HG02798 (cell line): Measurements from ENCODE around the gene KDM4C.

Source experiments
- ATAC-seq: cut with Tn5 transposase; IDR thresholded peaks from one replicate; pipeline ENCODE4 v1.9.1; 2021; ENCODE audit warnings: mild to moderate bottlenecking; ENCODE audit not compliant: unreplicated experiment, poor library complexity

The KDM4C gene

DNA sequence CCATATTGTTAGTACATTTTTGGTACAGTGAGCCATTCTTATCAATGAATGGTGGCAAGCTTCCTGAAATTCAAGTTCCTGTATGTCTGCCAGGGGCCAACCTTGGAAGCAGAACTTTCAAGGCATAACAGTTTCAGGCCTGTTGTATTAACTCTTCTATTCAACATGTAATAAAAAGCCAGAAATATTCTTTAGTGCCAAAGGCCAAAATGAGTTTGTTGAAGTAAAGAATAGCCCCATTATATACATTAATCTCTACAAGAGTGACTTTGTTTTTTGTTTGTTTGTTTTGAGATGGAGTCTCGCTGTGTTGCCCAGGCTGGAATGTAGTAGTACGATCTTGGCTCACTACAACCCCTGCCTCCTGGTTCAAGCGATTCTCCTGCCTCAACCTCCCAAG is 321.3 kb downstream of the KDM4C start:
- no peak for ATAC-seq

DNA sequence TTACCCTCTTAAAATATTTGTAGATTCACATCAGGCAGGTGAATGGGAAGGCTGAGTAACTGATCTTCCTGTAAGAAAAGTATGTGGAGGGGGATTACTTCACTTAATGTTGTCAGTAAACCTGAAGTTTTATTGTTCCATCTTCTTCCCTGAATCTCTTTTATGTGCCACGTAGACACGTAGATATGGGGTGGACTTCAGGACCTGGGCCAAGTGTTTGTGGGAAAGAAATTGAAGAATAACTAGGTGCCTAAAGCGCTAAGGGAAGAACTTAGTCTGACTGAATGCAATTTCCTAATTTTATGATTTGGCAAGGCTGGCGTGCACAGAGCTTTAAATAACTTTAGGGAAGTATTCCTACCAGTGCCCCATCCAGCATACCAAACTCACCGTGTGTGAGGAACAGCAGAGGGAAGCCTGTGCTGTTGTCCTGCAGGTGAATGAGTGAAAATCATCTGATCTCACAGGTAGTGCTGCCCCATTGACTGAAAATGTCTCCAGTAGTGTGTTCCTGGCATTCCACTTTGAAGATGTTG is 323.4 kb downstream of the KDM4C start:
- ATAC-seq = no peak

DNA sequence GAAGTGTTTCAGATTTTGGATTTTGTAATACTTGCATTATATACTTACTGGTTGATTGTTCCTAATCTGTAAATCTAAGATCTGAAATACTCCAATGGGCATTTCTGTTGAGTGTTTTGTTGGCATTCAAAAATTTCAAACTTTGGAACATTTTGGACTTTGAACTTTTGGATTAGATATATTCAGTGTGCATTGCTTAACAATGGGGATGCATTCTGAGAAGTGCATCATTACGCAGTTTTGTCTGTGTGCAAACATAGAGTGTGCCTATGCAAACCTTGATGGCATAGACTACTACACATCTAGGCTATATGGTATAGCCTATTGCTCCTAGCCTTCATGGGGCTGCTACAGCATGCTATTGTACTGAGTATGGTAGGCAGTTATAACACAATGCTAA is 325.4 kb downstream of the KDM4C start:
- ATAC-seq = no peak

DNA sequence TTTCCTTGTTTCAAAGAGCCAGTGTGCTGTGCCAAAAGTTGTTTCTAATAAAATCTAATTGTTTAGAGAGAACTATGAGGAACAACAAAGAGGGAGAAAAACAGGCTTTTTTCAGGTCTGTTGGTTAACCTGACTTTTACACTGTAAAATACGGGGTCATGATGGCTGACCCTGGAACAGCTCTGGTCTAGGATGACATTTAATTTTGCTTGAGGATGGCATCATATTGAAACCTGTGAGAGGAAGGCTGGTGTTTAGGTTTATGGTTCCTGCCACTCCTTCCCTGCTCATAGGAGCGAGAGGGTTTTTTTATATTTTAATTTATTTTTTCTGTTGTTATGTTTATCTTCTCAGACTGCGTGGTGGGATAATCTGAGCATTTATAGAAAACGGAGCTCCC is 327.6 kb downstream of the KDM4C start:
- no peak for ATAC-seq

DNA sequence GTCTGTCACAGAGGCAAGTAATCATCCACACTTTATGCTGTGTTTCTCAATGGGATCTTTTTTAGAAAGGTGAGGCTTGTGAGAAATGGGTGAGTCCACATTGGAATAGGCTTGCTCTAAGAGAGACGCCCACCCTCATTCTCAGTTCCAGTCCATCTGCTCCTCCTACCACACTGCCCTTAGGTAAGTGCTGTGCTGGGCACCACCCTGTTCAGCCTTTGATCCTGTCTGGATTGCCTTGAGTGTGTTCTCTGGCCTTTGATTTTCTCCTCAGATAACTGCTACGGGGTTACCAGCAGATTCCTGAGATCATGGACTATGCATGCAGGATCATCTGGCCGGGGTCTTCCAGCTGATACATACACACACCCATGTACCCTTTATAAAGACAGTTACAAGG is 328.6 kb downstream of the KDM4C start:
- no peak for ATAC-seq

DNA sequence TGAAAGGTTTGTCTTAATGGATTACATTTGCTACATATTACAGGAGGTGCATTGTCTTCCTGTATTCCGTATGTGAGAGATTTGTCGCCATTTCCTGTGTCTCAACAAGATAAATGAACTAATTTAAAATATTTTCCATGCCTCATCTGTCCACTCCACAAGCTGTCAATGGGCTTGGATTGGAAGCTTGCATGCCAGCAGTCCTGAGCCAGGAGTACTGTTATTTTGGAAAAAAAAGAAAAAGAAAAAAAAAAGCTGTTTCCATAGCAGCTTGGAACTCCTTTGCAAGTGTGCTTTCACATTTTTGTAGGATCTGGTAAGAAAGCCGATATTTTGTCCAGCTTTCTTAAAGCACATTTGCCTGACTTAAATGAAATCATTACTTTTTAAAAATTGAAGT is 330.8 kb downstream of the KDM4C start:
- no peak for ATAC-seq

DNA sequence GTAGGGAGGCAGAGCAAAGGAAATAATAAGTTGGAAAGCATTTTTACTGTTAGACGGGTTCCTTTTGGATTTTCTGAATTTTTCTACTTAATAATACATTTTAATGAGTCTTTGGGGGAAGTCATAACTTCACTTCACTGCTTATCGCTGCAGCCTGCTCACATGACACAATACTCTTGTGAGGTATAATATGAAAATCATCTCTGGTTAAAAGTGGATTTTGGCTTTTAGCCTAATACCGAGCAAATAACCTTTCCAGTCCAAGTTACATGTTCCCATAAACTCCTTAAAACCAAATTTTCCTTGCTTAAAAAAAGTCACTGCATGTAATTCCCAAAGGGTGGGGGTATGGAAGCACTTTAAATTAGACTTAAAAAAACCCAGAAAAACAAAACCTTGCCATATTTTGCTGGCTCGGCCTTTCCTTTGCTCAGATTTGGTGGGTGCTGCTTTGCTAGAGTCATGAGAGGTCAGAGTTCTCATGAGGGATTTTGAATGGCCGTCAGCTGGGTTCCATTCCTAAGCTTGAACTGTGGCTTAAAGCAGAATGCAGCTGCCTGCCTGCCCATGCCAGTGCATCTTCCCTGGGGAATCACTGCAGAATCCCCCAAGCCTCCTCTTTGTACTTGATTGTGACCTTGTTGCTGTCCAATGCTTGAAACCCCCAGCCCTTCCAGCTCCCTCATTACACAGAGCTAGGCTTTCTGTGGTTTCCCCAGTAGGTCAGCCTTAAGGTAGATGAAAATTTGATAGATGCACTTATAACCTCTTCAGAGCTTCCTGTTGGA is 331.8 kb downstream of the KDM4C start:
- ATAC-seq = no peak

DNA sequence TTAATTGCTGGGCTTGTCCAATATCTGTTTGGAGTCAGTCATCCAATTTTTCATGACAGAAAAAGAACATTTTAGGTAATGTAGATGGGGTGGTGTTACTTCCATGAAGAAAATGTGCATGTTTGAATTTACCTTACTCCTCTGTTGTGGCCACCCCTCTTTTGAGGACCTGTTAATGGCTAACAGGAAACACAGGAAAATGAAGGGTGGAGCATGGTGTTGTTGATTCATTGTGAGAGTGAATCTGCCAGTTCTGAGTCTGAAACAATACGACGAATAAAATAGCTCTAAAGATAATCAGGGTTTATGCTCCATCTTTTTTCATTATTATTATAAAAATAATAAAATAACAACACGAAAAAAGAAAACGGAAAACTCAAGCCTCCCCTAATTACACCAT is 335.3 kb downstream of the KDM4C start:
- ATAC-seq = no peak

DNA sequence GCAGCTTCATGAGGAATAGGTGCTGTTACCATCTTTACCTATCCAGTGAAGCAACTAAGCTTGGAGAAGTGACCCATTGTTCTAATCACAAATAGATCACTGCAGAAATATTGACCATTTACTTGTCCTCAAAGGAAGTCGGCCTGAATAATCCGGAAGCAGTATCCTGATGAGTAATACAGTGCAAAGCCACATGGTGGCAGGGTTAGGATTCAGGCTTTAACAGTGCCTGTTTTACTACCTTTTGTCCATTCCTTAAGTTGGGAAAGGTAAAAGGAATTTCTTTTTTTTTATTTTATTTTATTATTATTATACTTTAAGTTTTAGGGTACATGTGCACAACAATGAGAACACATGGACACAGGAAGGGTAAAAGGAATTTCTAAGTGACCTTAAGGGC is 336.3 kb downstream of the KDM4C start:
- no peak for ATAC-seq

DNA sequence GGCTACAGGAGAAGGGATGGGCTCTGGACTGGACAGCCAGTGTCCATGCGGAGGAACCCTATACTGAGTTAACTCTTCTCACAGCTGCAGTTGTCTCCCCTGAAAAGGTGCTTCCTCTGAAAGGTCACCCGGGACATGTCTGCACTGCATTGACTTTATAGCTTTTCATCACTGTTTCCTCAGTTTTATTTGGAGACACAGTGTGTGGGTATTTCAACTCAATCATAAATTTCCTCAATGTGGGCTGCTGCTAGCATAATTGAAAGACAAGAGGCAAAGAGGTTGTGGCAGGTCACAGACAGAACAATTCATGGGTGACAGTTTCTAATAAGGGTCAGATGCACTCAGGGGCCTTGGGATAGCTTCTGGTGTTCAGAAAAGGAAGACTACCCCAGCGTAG is 336.8 kb downstream of the KDM4C start:
- no peak for ATAC-seq

DNA sequence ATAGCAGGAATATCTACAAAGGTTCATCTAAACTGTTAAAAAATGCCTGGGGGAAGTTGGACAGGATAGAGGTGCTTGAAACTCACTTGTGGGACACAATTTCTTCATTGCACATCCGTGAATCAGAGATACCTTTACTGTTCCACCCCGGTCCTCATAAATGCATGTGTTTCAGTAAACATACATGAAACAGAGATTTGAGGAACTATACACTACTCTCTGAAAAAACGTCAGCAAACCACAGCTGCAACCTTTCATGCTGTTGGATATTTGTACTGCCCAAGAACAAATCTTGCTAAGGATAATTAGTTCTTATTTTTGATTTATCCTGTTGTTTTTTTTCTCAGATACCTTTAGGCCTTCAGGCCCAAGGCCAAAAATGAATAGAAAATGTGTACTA is 337.3 kb downstream of the KDM4C start:
- ATAC-seq = no peak

DNA sequence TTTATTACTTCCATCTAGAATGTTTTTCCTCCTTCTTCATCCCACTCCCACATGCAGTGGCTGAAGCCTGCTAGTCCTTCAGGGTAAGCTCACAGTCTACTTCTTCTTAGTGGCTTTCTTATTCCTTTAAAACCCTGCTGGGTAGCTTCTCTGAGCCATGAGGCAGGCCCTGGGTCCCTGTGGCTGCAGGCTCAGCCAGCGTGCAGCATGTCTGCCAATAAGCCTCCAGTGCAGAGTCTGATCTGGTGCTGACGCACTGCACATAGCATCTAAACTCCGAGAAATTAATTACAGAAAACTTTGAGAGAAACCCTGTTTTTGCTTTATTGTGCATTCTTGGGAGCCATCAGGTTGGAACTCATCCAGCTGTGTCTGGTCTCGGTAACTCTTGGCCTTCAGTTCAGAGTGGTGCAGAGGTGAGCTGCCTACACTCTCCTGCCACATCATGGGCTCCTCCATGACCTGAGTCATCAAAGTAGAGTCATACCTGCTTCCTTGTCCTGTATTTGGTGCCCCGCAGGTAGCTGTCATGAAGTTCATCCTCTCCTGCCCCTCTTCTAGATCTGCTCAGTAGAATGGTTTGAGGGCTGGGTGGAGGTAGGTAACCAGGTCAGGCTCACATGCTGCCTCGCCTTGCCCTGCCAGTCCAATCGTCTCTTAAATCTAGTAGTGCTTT is 339.4 kb downstream of the KDM4C start:
- no peak for ATAC-seq

DNA sequence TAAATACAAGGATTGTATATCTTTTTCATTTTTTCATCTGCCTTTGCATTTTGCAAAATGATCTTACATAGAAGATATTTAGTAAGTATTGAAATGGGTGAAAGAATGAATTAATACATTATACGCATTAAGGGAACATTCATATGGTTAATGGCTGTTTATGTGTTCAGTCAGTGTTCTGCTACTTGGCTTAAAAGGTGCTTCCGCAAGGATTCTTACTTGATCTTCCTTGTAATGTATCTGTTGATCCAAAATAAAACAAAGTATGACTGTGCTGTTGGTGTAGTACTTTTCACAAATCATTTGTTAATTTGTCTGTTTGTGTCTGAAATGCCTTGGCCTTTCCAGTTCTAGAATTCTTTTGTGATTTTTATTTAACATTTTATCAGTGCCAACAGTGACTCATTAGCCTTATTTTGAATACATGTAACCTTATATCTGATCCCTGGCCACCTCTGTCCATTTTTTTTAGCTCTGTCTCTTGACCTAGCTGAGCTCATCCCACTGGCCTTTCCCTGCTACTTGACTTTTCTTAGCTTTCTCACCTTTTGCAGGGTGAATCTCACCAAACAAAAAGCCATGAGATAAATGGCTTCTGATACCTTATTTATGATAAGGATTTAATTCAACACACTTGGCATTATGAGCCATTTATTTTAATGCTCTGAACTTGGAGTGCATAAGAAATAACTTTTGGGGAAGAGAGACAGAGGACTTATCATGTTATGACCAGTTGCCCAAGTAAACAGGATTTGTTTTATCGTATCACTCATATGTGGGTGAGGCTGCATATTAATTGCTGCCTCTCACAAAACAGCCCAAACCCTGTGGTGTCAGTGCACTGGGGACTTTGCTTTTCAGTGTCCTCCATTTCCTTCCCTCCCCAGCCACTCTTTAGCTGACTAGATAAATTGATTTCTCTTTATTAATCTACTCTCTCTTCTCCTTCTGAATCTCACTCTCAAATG is 340.3 kb downstream of the KDM4C start:
- no peak for ATAC-seq

DNA sequence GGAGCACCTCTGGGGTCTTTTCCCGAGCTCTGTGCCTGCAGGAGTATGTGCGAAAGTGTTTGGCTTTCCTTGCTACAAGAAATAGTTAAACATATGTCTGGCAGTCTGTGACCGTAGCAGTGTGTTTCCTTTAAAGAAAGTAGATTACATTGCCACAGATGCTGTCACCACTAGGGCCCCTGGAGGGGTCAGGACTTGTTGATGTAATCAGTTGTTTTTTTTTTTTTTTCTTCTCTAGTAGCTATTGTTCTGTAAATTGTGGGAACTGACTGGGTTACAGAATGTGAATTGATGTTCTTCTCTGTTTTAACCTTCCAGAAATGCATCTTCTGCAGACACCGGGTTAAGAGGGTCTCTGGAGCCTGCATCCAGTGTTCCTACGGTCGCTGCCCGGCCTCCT is 345.6 kb downstream of the KDM4C start:
- no peak for ATAC-seq

DNA sequence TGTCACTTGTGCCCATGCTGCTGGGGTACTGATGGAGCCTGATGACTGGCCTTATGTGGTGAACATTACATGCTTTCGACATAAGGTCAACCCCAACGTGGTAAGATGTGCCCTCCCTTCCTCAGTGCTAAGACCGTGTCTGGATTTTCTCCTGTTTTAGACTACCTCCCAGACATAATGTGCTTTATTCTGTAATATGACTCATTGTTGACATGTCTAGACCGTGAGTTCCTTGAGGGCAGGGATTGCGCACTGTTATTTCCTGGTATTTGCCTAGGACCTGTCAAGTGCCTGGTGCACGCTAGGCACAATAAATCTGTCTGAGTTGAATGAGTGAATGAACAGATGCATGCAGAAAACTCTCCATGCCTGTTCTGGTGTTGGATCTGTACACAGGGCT is 346.0 kb downstream of the KDM4C start:
- ATAC-seq = no peak

DNA sequence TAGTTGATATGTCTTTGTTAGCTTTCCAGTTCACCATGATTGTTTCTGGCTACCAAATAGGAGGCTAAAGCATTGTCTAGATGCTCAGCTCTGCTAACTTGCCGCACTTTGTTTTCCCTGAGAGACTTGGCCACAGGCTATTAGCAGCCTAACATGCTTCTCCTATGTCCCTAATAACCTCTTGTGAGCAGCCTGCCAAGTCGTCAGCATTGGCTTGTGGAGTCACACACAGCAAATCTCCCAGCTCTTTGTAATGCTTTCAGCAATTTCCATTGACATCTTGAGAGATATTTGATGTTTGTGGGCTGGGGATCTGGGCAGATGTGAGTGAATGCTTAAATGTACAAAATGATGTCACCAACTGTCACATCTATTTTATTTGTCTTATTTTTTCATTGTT is 346.9 kb downstream of the KDM4C start:
- no peak for ATAC-seq

DNA sequence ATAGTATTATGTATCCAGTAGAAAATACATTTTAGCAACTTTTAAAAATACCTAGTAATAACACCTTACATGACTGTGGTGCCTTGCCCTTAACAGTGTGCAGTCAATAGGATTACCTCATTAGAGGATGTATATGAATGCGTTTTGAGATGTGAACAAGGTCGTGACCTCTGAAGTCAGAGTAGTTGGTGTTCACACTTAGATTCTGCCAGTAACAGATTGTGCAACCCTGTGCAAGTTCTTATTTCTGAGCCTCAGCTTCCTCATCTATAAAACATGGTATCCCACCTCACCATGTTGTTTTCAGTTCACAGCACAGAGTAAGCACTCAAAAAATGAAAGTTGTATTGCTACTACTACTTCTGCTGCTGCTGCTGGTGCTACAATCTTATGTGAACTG is 347.3 kb downstream of the KDM4C start:
- ATAC-seq = no peak

DNA sequence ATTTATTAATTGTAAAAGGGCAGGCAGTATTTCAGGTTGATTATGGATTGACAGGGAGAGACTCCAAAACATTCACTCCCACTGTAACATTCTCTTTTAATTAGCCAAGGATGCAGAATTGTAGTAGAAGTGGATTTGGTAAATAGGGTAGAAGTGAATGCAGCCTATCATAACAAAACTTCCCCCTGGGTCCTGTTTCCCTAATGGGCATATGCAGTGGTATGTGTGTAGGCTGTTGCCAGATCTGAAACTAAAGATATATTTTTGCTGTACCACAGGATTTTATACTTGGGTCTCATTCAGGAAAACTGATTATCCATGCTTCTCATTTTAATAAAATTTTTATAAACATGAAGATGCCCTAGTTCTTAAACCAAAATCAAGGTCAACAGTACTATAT is 351.2 kb downstream of the KDM4C start:
- ATAC-seq = no peak

DNA sequence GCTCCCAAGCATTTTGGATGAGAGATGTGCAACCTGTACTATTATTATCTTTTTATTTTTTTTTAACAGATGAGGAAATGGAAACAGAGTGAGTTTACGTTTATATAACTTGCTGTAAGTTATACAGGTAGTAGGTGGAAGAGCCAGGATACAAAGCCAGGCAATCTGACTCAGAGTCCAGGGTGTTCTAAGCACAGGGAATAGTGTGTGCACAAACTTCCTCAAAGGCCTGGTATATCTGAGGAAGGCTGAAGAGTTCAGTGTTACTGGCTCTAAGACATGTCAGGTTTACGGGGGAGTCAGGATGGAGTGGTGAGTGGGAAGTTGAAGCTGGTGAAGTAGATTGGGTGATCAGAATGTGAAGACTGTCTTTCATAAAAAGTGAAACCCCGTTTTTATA is 353.6 kb downstream of the KDM4C start:
- no peak for ATAC-seq

DNA sequence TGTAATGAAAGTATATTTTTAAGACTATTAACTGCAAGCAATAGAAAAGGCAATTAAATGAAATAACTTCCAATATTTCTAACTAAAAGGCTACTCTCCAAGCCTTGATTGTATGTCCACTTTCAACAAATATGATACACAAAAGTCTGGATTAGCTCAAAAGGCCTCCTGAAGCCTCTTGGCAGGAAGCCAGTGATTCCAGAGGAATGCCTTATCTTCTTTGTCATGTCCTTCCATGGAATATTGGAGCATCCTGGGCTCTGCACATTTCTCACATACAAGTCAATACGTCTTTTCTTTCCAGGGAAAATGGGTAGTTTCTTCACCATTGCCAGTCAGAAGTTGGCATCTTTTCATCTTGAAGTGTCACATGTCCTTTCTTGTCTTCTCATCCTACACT is 357.8 kb downstream of the KDM4C start:
- no peak for ATAC-seq
